OCI-LY1 (cell line): ENCODE measurements around the gene ADAM12.

ENCODE experiments used
- H2AFZ ChIP-seq: fragments of 200-600 bp; sonication (generic), shearing (Covaris generic); 2 replicates; pipeline ENCODE4 v1.6.0; 2014; ENCODE audit warnings: antibody characterized with exemption, mild to moderate bottlenecking, low read length
- H3F3A ChIP-seq: fragments of 200-600 bp; sonication (generic), shearing (Covaris generic); 2 replicates; pipeline ENCODE4 v1.6.0; 2014; ENCODE audit warnings: mild to moderate bottlenecking, antibody characterized with exemption, low read length, moderate library complexity; ENCODE audit not compliant: insufficient read depth
- H3K27ac ChIP-seq: fragments of 200-600 bp; sonication (generic); 2 replicates; pipeline ENCODE4 v1.5.1; 2014; ENCODE audit warnings: low read length, mixed run types, mild to moderate bottlenecking, low read depth; ENCODE audit not compliant: poor library complexity, severe bottlenecking
- H3K27me3 ChIP-seq: fragments of 200-600 bp; sonication (generic); 2 replicates; pipeline ENCODE4 v1.6.0; 2014; ENCODE audit warnings: antibody characterized with exemption, mild to moderate bottlenecking, low read length, moderate library complexity; ENCODE audit not compliant: insufficient read depth
- H3K36me3 ChIP-seq: fragments of 200-600 bp; sonication (generic); 2 replicates; pipeline ENCODE4 v1.6.1; 2014; ENCODE audit warnings: mild to moderate bottlenecking, antibody characterized with exemption, low read length, moderate library complexity, mixed read lengths; ENCODE audit not compliant: insufficient read depth
- H3K4me1 ChIP-seq: fragments of 200-600 bp; sonication (generic); 2 replicates; pipeline ENCODE4 v1.5.1; 2014; ENCODE audit warnings: mild to moderate bottlenecking, low read length, moderate library complexity; ENCODE audit not compliant: insufficient read depth, severe bottlenecking
- H3K4me2 ChIP-seq: fragments of 200-600 bp; sonication (generic), shearing (Covaris generic); 2 replicates; pipeline ENCODE4 v1.6.1; 2014; ENCODE audit warnings: low read length
- H3K4me3 ChIP-seq: fragments of 200-600 bp; sonication (generic); 2 replicates; pipeline ENCODE4 v1.5.1; 2014; ENCODE audit warnings: low read length, low read depth, mild to moderate bottlenecking, mixed read lengths; ENCODE audit not compliant: poor library complexity, severe bottlenecking
- H3K79me2 ChIP-seq: fragments of 200-600 bp; shearing (Covaris generic); 2 replicates; pipeline ENCODE4 v1.6.1; 2016; ENCODE audit warnings: mixed run types, low read length, mixed read lengths; ENCODE audit not compliant: insufficient read depth
- H3K9ac ChIP-seq: fragments of 200-600 bp; sonication (generic), shearing (Covaris generic); 2 replicates; pipeline ENCODE4 v1.6.1; 2014; ENCODE audit warnings: mild to moderate bottlenecking, low read length, mixed read lengths
- H3K9me2 ChIP-seq: fragments of 200-600 bp; sonication (generic), shearing (Covaris generic); 2 replicates; pipeline ENCODE4 v1.6.1; 2014; ENCODE audit warnings: low read depth, mild to moderate bottlenecking, low read length, mixed read lengths
- H3K9me3 ChIP-seq: fragments of 200-600 bp; shearing (Covaris generic); 2 replicates; pipeline ENCODE4 v1.6.1; 2014; ENCODE audit warnings: low read length, mixed read lengths
- H4K20me1 ChIP-seq: fragments of 200-600 bp; sonication (generic), shearing (Covaris generic); 2 replicates; pipeline ENCODE4 v1.6.0; 2016; ENCODE audit warnings: mild to moderate bottlenecking, low read length; ENCODE audit not compliant: insufficient read depth
- CTCF ChIP-seq: fragments of 200-600 bp; sonication (generic), shearing (Covaris generic); IDR thresholded peaks from 2 replicates; pipeline ENCODE4 v1.5.1; 2017; ENCODE audit warnings: mild to moderate bottlenecking, antibody characterized with exemption, low read length, moderate library complexity, mixed read lengths
- EZH2 ChIP-seq: fragments of 200-600 bp; sonication (generic), shearing (Covaris generic); IDR thresholded peaks from 2 replicates; pipeline ENCODE4 v1.8.0; 2017; ENCODE audit warnings: borderline replicate concordance, mixed run types, mild to moderate bottlenecking, antibody characterized with exemption, low read length, moderate library complexity, mixed read lengths

Gene ADAM12

GRCh38 chr10:126058507-126058906, 329.8 kb downstream of the ADAM12 start:
- H3K4me2 ChIP-seq, result no peak overlapping the region
- no peaks in the 10 kb centered on the region for H3K4me1 ChIP-seq
- no peak overlapping the region for H2AFZ ChIP-seq
- no peaks in the 10 kb centered on the region for H3F3A ChIP-seq
- no peaks in the 10 kb centered on the region for H4K20me1 ChIP-seq
- H3K27me3 ChIP-seq, result no peaks in the 10 kb centered on the region
- H3K9me2 ChIP-seq, result no peaks in the 10 kb centered on the region
- no peaks in the 10 kb centered on the region for H3K79me2 ChIP-seq
- H3K27ac ChIP-seq, result no peak overlapping the region
- H3K4me3 ChIP-seq, result no peak overlapping the region
- no peak overlapping the region for H3K9ac ChIP-seq
- no peaks in the 10 kb centered on the region for H3K36me3 ChIP-seq
- TF ChIP-seq CTCF, result no peak
- no peak for TF ChIP-seq EZH2
- no peaks in the 10 kb centered on the region for H3K9me3 ChIP-seq

- Histone ChIP-seq H3K36me3 (no peaks in the 10 kb centered on the region), H3K9me2 (no peaks in the 10 kb centered on the region), H2AFZ (no peak overlapping the region), H4K20me1 (no peaks in the 10 kb centered on the region), H3K9ac (no peak overlapping the region), H3F3A (no peaks in the 10 kb centered on the region), H3K9me3 (no peaks in the 10 kb centered on the region), H3K27ac (no peak overlapping the region), H3K4me3 (no peak overlapping the region), H3K79me2 (no peaks in the 10 kb centered on the region), H3K4me1 (no peaks in the 10 kb centered on the region), H3K4me2 (no peak overlapping the region), H3K27me3 (no peaks in the 10 kb centered on the region)
- no peak for TF ChIP-seq EZH2
- no peak for TF ChIP-seq CTCF
Measured at GRCh38 chr10:126058104-126058503, 330.2 kb downstream of the ADAM12 start.

GRCh38 chr10:126057494-126057893, 330.8 kb downstream of the ADAM12 start:
- H3K4me3 ChIP-seq, result no peak overlapping the region
- no peak overlapping the region for H3K27ac ChIP-seq

More at GRCh38 chr10:126057494-126057893, 330.8 kb downstream of the ADAM12 start:
- no peak overlapping the region for H2AFZ ChIP-seq
- H3K36me3 ChIP-seq, result no peaks in the 10 kb centered on the region
- H3K9me3 ChIP-seq, result no peaks in the 10 kb centered on the region
- H3K9ac ChIP-seq, result no peak overlapping the region
- H3F3A ChIP-seq, result no peaks in the 10 kb centered on the region
- no peak overlapping the region for H3K4me2 ChIP-seq
- no peaks in the 10 kb centered on the region for H3K4me1 ChIP-seq
- no peaks in the 10 kb centered on the region for H3K9me2 ChIP-seq
- TF ChIP-seq CTCF (no peak), EZH2 (no peak)
- no peaks in the 10 kb centered on the region for H3K27me3 ChIP-seq
- H4K20me1 ChIP-seq, result no peaks in the 10 kb centered on the region
- no peaks in the 10 kb centered on the region for H3K79me2 ChIP-seq
